ENCODE data around the gene NXPE1.

GRCh38 chr11:114596175-114596919 lies 36.7 kb upstream of the NXPE1 start:
- TF ChIP-seq, protein P1, sequence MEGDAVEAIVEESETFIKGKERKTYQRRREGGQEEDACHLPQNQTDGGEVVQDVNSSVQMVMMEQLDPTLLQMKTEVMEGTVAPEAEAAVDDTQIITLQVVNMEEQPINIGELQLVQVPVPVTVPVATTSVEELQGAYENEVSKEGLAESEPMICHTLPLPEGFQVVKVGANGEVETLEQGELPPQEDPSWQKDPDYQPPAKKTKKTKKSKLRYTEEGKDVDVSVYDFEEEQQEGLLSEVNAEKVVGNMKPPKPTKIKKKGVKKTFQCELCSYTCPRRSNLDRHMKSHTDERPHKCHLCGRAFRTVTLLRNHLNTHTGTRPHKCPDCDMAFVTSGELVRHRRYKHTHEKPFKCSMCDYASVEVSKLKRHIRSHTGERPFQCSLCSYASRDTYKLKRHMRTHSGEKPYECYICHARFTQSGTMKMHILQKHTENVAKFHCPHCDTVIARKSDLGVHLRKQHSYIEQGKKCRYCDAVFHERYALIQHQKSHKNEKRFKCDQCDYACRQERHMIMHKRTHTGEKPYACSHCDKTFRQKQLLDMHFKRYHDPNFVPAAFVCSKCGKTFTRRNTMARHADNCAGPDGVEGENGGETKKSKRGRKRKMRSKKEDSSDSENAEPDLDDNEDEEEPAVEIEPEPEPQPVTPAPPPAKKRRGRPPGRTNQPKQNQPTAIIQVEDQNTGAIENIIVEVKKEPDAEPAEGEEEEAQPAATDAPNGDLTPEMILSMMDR (conservative IDR thresholded peaks at IDR 0.05) = no peak
- TF ChIP-seq EZH2 (IDR thresholded peaks at IDR 0.05; ENCODE audit: low read depth) = no peak

Measured in PC-9 (cell line).